ENCODE data around the gene ITGA11. TPM values are rescaled to one million over a fixed set of nuclear protein-coding genes. Genes with fewer than 3 reads are reported as not detected.
A peak's percentile ranks its signal among the peaks of the same experiment; 100 is the strongest.

Gene ITGA11
- total and polyA plus RNA-seq, 8 donors, result 0.08 to 12.1 (median 2.0) TPM

GRCh38 chr15:68252925-68253534 lies 178.9 kb downstream of the ITGA11 start:
- no peaks in the 10 kb centered on the region for H3K27me3 ChIP-seq
- 28 to 35% (median 32%) methylated on average over 7 of the region's 7 CpGs for WGBS, 5 donors
- intact Hi-C loops (cut with DNase I; ENCODE audit: low total_unique reads), result loop anchor here (10.0 kb wide), 2 partner anchors 52 to 132 kb away; no protein-coding TSS in a partner anchor
- no peak overlapping the region for H3K4me3 ChIP-seq
- H3K36me3 ChIP-seq, result no peaks in the 10 kb centered on the region
- H3K4me1 ChIP-seq, result peaks cover 5 to 23% (median 13%) of the 10 kb centered on the region in 4 donors
- DNase-seq, result peak; percentile 37 to 87
- H3K27ac ChIP-seq, result no peak overlapping the region
- no peaks in the 10 kb centered on the region for H3K9me3 ChIP-seq
- TF ChIP-seq CTCF (IDR thresholded peaks at IDR 0.05) (peak in 5 of 7 experiments; percentile 57 to 86 (median 80)), POLR2AphosphoS5 (IDR thresholded peaks at IDR 0.05) (no peak)

- intact Hi-C loops (cut with DNase I; ENCODE audit: low total_unique reads), result no loop called here
- H3K27ac ChIP-seq, result no peak overlapping the region
- no peaks in the 10 kb centered on the region for H3K36me3 ChIP-seq
- H3K4me1 ChIP-seq, result peaks cover 0 to 9% (median 0%) of the 10 kb centered on the region in 4 donors
- 45 to 71% (median 61%) methylated on average over 3 of the region's 3 CpGs for WGBS, 5 donors
- DNase-seq, result no peak
- H3K4me3 ChIP-seq, result no peak overlapping the region
- TF ChIP-seq POLR2AphosphoS5 (IDR thresholded peaks at IDR 0.05) (no peak), EP300 (IDR thresholded peaks at IDR 0.05) (no peak), POLR2A (IDR thresholded peaks at IDR 0.05) (no peak), CTCF (IDR thresholded peaks at IDR 0.05) (no peak)
- peaks cover under 1 to 8% (median 6%) of the 10 kb centered on the region in 4 donors for H3K9me3 ChIP-seq
- H3K27me3 ChIP-seq, result no peaks in the 10 kb centered on the region
Measured at GRCh38 chr15:68249058-68249713, 182.8 kb downstream of the ITGA11 start.

Other genes with a start within 250 kb of the ITGA11 start
- 10 to 100 TPM in 4 of 5 donors, 1 to 10 TPM in 1; 7.6 to 24.3 (median 14.9) TPM for gene CALML4, start 226.8 kb downstream of the ITGA11 start, total RNA-seq
- 10 to 100 TPM in 2 of 3 donors, 1 to 10 TPM in 1; 9.8 to 13.8 (median 12.1) TPM for gene CALML4, start 226.8 kb downstream of the ITGA11 start, polyA plus RNA-seq
- 100 to 1,000 TPM in 1 of 5 donors, 10 to 100 TPM in 3, 1 to 10 TPM in 1; 6.4 to 151 (median 25.0) TPM for gene CLN6, start 202.4 kb downstream of the ITGA11 start, total RNA-seq
- 10 to 100 TPM in 1 of 3 donors, 1 to 10 TPM in 2; 8.7 to 17.1 (median 9.2) TPM for gene CLN6, start 202.4 kb downstream of the ITGA11 start, polyA plus RNA-seq
- 10 to 100 TPM; 18.1 to 92.0 (median 31.2) TPM for gene FEM1B, start 154.4 kb downstream of the ITGA11 start, total RNA-seq
- gene FEM1B, start 154.4 kb downstream of the ITGA11 start, polyA plus RNA-seq, result 10 to 100 TPM in 1 of 3 donors, 1 to 10 TPM in 2; 8.2 to 13.3 (median 9.9) TPM
- gene CORO2B, start 146.8 kb upstream of the ITGA11 start, total RNA-seq, result 1 to 10 TPM in 3 of 5 donors, under 1 TPM in 1, not detected in 1; 0.89 to 2.8 (median 1.7) TPM
- 1 to 10 TPM; 1.2 to 3.7 (median 3.2) TPM for gene CORO2B, start 146.8 kb upstream of the ITGA11 start, polyA plus RNA-seq

Data from stomach (tissue), 9 donors.